Liver (tissue), 3 donors: ENCODE data around the gene CCDC116.

Experiments used
- CTCF ChIP-seq: fragments of 150-350 bp; IDR thresholded peaks from 2 replicates; pipeline ENCODE4 v1.5.1; 2017; ENCODE audit warnings: improper control_type of control experiment, low read depth, low read length; ENCODE audit not compliant: missing input control
- JUND ChIP-seq, 2 donors: IDR thresholded peaks; 2 replicates each; pipeline ENCODE4 v1.6.1; 2016; ENCODE audit warnings: antibody characterized with exemption in 2 of 2
- RAD21 ChIP-seq, 2 donors: IDR thresholded peaks; 2 replicates each; pipeline ENCODE4 v1.6.1; 2016; ENCODE audit warnings: antibody characterized with exemption in 2 of 2, mild to moderate bottlenecking in 2 of 2
- REST ChIP-seq: IDR thresholded peaks from 2 replicates; pipeline ENCODE4 v1.6.1; 2016; ENCODE audit warnings: antibody characterized with exemption, mild to moderate bottlenecking
- SP1 ChIP-seq: IDR thresholded peaks from 2 replicates; pipeline ENCODE4 v1.6.1; 2018; ENCODE audit warnings: antibody characterized with exemption, mild to moderate bottlenecking
- donor health status: healthy.
- donor health status: healthy.

- TF ChIP-seq CTCF (no peak), RAD21 (IDR thresholded peaks at IDR 0.05) (no peak), JUND (IDR thresholded peaks at IDR 0.05) (no peak), REST (no peak), SP1 (no peak)
Observed at GRCh38 chr22:21602579-21602978, 30.0 kb upstream of the CCDC116 start.
